GM23338 (cell line): Measurements from ENCODE around the gene ABCA7. TPM values are rescaled to one million over a fixed set of nuclear protein-coding genes. Genes with fewer than 3 reads are reported as not detected.

Source experiments
- ATAC-seq: fragments of 200-7000 bp; cut with Tn5 transposase; 3 replicates; pipeline ENCODE4 v1.9.1; 2020
- DNase-seq: peaks from one replicate; pipeline ENCODE4 v3.0.0-alpha.2; 2015; ENCODE audit warnings: low spot score
- H2AFZ ChIP-seq: fragments of 200-600 bp; sonication (generic); 2 replicates; pipeline ENCODE4 v1.8.0; 2016; ENCODE audit warnings: antibody characterized with exemption, mild to moderate bottlenecking, moderate library complexity
- H3F3A ChIP-seq: fragments of 200-600 bp; sonication (generic); replicated peaks from 2 replicates; pipeline ENCODE4 v1.8.0; 2017; ENCODE audit warnings: antibody characterized with exemption, mixed run types, low read depth
- H3K27ac ChIP-seq: fragments of 200-600 bp; sonication (generic); 2 replicates; pipeline ENCODE4 v1.6.1; 2016; ENCODE audit warnings: low read depth
- H3K27me3 ChIP-seq: fragments of 200-600 bp; sonication (generic); 2 replicates; pipeline ENCODE4 v1.8.0; 2016; ENCODE audit warnings: mild to moderate bottlenecking, mixed run types, moderate library complexity; ENCODE audit not compliant: insufficient read depth
- H3K36me3 ChIP-seq: fragments of 200-600 bp; sonication (generic); 2 replicates; pipeline ENCODE4 v1.8.0; 2016; ENCODE audit warnings: mild to moderate bottlenecking; ENCODE audit not compliant: insufficient read depth
- H3K4me1 ChIP-seq: fragments of 200-600 bp; sonication (generic); 2 replicates; pipeline ENCODE4 v1.8.0; 2016; ENCODE audit warnings: mild to moderate bottlenecking, moderate library complexity; ENCODE audit not compliant: insufficient read depth
- H3K4me2 ChIP-seq: fragments of 200-600 bp; sonication (generic); 2 replicates; pipeline ENCODE4 v1.7.1; 2017; ENCODE audit warnings: mixed run types
- H3K4me3 ChIP-seq: fragments of 200-600 bp; sonication (generic); 2 replicates; pipeline ENCODE4 v1.6.1; 2016; ENCODE audit warnings: mixed run types
- H3K79me2 ChIP-seq: fragments of 200-600 bp; sonication (generic); replicated peaks from 2 replicates; pipeline ENCODE4 v1.8.0; 2017; ENCODE audit warnings: mild to moderate bottlenecking; ENCODE audit not compliant: insufficient read depth
- H3K9me2 ChIP-seq: fragments of 200-600 bp; sonication (generic); 2 replicates; pipeline ENCODE4 v1.8.0; 2017; ENCODE audit not compliant: insufficient read depth
- H4K20me1 ChIP-seq: fragments of 200-600 bp; sonication (generic); replicated peaks from 2 replicates; pipeline ENCODE4 v1.8.0; 2017; ENCODE audit warnings: mild to moderate bottlenecking; ENCODE audit not compliant: insufficient read depth
- H3K27ac Mint-ChIP-seq: 2 replicates; pipeline ENCODE4 v1.8.0; 2020; ENCODE audit warnings: inconsistent platforms, mild to moderate bottlenecking, moderate library complexity, mixed read lengths
- H3K27me3 Mint-ChIP-seq: 3 replicates; pipeline ENCODE4 v1.8.0; 2022; ENCODE audit warnings: low read depth, mild to moderate bottlenecking, moderate library complexity, mixed read lengths, inconsistent platforms; ENCODE audit not compliant: insufficient read depth, poor library complexity
- H3K36me3 Mint-ChIP-seq: 3 replicates; pipeline ENCODE4 v1.8.0; 2021; ENCODE audit warnings: low read depth, mild to moderate bottlenecking, inconsistent platforms, moderate library complexity, mixed read lengths
- H3K4me1 Mint-ChIP-seq: 3 replicates; pipeline ENCODE4 v1.8.0; 2020; ENCODE audit warnings: mild to moderate bottlenecking, inconsistent platforms, mixed read lengths
- H3K4me3 Mint-ChIP-seq: 3 replicates; pipeline ENCODE4 v1.8.0; 2021; ENCODE audit warnings: moderate library complexity, mild to moderate bottlenecking, inconsistent platforms, mixed read lengths
- H3K9me3 Mint-ChIP-seq: 3 replicates; pipeline ENCODE4 v1.8.0; 2020; ENCODE audit warnings: moderate library complexity, mild to moderate bottlenecking, inconsistent platforms, mixed read lengths
- CREB1 ChIP-seq: fragments of 250-450 bp; sonication (Bioruptor Pico); IDR thresholded peaks from 2 replicates; pipeline ENCODE4 v1.5.0; 2020; ENCODE audit warnings: low read depth, mild to moderate bottlenecking, moderate library complexity
- EZH2phosphoT487 ChIP-seq: fragments of 200-600 bp; sonication (generic); IDR thresholded peaks from one replicate; pipeline ENCODE4 v1.8.1; 2018; ENCODE audit warnings: antibody characterized with exemption; ENCODE audit not compliant: unreplicated experiment
- JUNB ChIP-seq: IDR thresholded peaks from one replicate; pipeline ENCODE4 v1.6.1; 2016; ENCODE audit warnings: antibody characterized with exemption; ENCODE audit not compliant: unreplicated experiment
- POLR2AphosphoS5 ChIP-seq: IDR thresholded peaks from 2 replicates; pipeline ENCODE4 v1.6.1; 2016; ENCODE audit warnings: antibody characterized with exemption, low read depth
- REST ChIP-seq: IDR thresholded peaks from one replicate; pipeline ENCODE4 v1.6.1; 2018; ENCODE audit warnings: antibody characterized with exemption; ENCODE audit not compliant: unreplicated experiment
- STAT1 ChIP-seq: IDR thresholded peaks from one replicate; pipeline ENCODE4 v1.6.1; 2016; ENCODE audit warnings: antibody characterized with exemption; ENCODE audit not compliant: unreplicated experiment
- ZNF114 ChIP-seq: fragments of 250-450 bp; sonication (Bioruptor Pico); IDR thresholded peaks from 2 replicates; pipeline ENCODE4 v1.5.0; 2020; ENCODE audit warnings: mild to moderate bottlenecking, moderate library complexity
- ZNF331 ChIP-seq: fragments of 250-450 bp; sonication (Bioruptor Pico); IDR thresholded peaks from 2 replicates; pipeline ENCODE4 v1.5.0; 2020; ENCODE audit warnings: low read depth, mild to moderate bottlenecking, moderate library complexity
- ZNF462 ChIP-seq: fragments of 250-450 bp; sonication (Bioruptor Pico); IDR thresholded peaks from 2 replicates; pipeline ENCODE4 v1.5.0; 2020; ENCODE audit warnings: mild to moderate bottlenecking, moderate library complexity
- polyA plus RNA-seq: library from polyadenylated mRNA; unstranded; fragments of >200 nt; fragmentation: Nextera tagmentation; extraction: Ambion mirVana; gene quantifications from 2 replicates; pipeline ENCODE4 v1.2.1, GENCODE V29; 2016
- total RNA-seq: library from RNA; depleted of rRNA; stranded (reverse); fragments of >200 nt; shearing (Covaris generic); gene quantifications from 2 replicates; pipeline ENCODE4 v1.2.3, GENCODE V29; 2014
- TF ChIP-seq, protein P1 (sequence below): IDR thresholded peaks from 2 replicates; pipeline ENCODE4 v1.6.1; 2016; ENCODE audit warnings: antibody characterized with exemption

ABCA7 gene
- total and polyA plus RNA-seq, 2 experiments from 2014 or later: 22.2 to 27.4 TPM

DNA sequence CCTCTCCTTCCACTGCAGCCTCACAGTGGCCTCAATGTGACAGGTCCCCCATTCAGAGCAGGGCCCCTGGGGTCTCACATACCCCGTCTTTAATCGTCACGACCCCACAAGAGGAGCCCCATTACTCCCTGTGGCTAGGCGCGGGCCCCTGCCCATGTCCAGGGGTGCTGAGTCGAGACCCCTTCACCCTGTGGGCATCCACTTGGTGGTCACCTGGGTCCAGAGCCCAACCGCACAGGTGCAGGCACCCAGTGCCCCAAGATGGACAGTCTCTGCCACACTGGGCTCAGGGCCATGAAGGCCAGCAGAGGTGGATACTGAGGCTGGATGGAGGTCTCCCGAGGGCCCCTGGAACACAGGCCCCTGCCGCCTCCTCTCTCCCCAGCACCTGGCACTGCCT, 22.0 kb upstream of the ABCA7 start:
- no peaks in the 10 kb centered on the region for H3K9me2 ChIP-seq
- H3F3A ChIP-seq: peaks cover 14% of the 10 kb centered on the region; the same call in 1 of the 2 replicates
- Mint-ChIP-seq H3K27ac (no peak overlapping the region), H3K4me1 (peaks cover 26% of the 10 kb centered on the region), H3K27me3 (peaks cover 13% of the 10 kb centered on the region), H3K36me3 (peaks cover 3% of the 10 kb centered on the region; the same call in 2 of the 3 replicates), H3K4me3 (no peak overlapping the region; the same call in 2 of the 3 replicates), H3K9me3 (peaks cover 3% of the 10 kb centered on the region; the same call in 2 of the 3 replicates)
- peaks cover 20% of the 10 kb centered on the region for H4K20me1 ChIP-seq
- ATAC-seq (no peak), DNase-seq (no peak)
- no peaks in the 10 kb centered on the region for H3K36me3 ChIP-seq
- no peak overlapping the region for H2AFZ ChIP-seq
- H3K4me1 ChIP-seq: peaks cover 8% of the 10 kb centered on the region; the same call in 1 of the 2 replicates
- TF ChIP-seq, protein P1, sequence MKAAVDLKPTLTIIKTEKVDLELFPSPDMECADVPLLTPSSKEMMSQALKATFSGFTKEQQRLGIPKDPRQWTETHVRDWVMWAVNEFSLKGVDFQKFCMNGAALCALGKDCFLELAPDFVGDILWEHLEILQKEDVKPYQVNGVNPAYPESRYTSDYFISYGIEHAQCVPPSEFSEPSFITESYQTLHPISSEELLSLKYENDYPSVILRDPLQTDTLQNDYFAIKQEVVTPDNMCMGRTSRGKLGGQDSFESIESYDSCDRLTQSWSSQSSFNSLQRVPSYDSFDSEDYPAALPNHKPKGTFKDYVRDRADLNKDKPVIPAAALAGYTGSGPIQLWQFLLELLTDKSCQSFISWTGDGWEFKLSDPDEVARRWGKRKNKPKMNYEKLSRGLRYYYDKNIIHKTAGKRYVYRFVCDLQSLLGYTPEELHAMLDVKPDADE: no peak
- no peak for TF ChIP-seq JUNB
- no peak for TF ChIP-seq CREB1
- H3K4me2 ChIP-seq: peak overlapping the region; percentile 43; the same call in 1 of the 2 replicates
- H3K79me2 ChIP-seq: peaks cover 72% of the 10 kb centered on the region
- H3K27ac ChIP-seq: peak overlapping the region; percentile 76; the same call in 1 of the 2 replicates
- H3K27me3 ChIP-seq: no peaks in the 10 kb centered on the region
- H3K4me3 ChIP-seq: no peak overlapping the region

GRCh38 chr19:1018393-1018792, 21.5 kb upstream of the ABCA7 start:
- Histone ChIP-seq H3F3A (peaks cover 14% of the 10 kb centered on the region; the same call in 1 of the 2 replicates), H3K79me2 (peaks cover 69% of the 10 kb centered on the region), H3K27me3 (no peaks in the 10 kb centered on the region), H3K9me2 (no peaks in the 10 kb centered on the region), H2AFZ (no peak overlapping the region), H3K4me2 (peak overlapping the region; percentile 43; the same call in 1 of the 2 replicates), H3K4me1 (peaks cover 8% of the 10 kb centered on the region; the same call in 1 of the 2 replicates), H3K36me3 (no peaks in the 10 kb centered on the region), H3K4me3 (no peak overlapping the region), H3K27ac (peak overlapping the region; percentile 76; the same call in 1 of the 2 replicates), H4K20me1 (peaks cover 15% of the 10 kb centered on the region)
- no peak overlapping the region for H3K27ac Mint-ChIP-seq
- ATAC-seq (no peak), DNase-seq (no peak)
- peaks cover 3% of the 10 kb centered on the region; the same call in 2 of the 3 replicates for H3K36me3 Mint-ChIP-seq
- H3K9me3 Mint-ChIP-seq: peaks cover 3% of the 10 kb centered on the region; the same call in 2 of the 3 replicates
- H3K4me1 Mint-ChIP-seq: peaks cover 26% of the 10 kb centered on the region
- H3K27me3 Mint-ChIP-seq: peaks cover 13% of the 10 kb centered on the region
- peak overlapping the region; percentile 94; the same call in 2 of the 3 replicates for H3K4me3 Mint-ChIP-seq
- TF ChIP-seq ZNF462 (CRISPR knock-in tag) (no peak), POLR2AphosphoS5 (no peak), REST (no peak), STAT1 (no peak), ZNF331 (CRISPR knock-in tag) (no peak), EZH2phosphoT487 (no peak), ZNF114 (CRISPR knock-in tag) (no peak)
- TF ChIP-seq, protein P1: no peak
